Effector CD8-positive, alpha-beta T cell (primary cell): ENCODE measurements around the gene GABRG3.

Experiments
- DNase-seq: peaks from one replicate; lab custom pipeline; 2025; lab: John Stamatoyannopoulos, UW

The GABRG3 gene

DNA sequence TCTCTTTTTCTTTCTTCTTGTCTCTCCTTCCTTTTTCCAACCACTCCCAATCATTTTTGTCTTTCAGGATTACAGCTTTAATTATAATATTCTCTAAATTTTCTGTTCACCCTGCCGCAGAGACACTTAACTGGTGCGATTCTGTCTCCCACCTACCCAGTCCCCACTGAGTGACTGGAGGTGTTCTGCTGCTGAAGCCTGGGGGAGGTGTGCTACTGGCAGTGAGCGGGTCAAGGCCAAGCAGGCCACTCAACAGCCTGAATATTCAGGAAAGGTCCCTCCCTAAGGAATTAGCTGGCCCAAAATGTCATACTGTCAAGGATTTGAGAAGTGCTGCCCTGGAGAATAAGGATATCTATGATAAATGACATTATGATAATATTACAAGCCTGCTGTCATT lies 126.5 kb downstream of the GABRG3 start:
- no peak for DNase-seq

DNA sequence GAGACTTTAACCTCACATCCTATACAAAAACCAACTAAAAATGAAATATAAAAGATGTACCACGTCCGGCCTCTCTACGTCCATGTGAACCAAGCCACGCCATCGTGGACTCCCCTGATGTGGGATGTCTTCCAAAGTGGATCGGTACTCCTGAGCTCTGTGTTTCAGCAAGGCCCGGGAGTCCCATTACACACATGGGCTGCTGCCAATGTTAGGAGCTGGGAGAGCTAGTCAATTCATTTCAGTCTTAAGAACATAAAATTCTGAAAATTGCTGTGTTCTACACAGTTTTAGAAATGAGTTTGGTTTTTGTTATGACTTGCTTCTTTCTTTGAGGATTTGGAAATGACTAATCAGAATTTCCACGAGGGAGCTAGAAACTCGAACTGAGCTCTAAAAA lies 131.0 kb downstream of the GABRG3 start:
- DNase-seq = no peak

DNA sequence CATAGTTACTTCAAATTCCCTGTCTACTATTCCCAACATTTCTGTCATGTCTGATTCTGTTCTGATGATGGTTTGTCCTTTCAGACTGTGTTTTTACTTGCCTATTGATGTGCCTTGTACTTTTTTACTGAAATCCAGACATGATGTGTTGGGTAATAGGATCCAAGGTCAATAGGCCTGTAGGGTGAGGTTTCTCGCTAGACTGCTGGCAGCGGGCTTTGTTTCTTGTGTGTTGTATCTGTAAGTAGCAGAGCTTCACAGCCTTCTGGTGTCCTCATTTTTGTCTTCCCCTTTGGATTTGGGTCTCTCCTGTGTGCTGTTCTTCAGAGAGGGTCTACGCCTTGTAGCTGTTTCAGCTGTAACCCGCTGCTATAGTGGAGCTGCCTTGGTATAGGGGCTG lies 140.3 kb downstream of the GABRG3 start:
- DNase-seq = no peak

DNA sequence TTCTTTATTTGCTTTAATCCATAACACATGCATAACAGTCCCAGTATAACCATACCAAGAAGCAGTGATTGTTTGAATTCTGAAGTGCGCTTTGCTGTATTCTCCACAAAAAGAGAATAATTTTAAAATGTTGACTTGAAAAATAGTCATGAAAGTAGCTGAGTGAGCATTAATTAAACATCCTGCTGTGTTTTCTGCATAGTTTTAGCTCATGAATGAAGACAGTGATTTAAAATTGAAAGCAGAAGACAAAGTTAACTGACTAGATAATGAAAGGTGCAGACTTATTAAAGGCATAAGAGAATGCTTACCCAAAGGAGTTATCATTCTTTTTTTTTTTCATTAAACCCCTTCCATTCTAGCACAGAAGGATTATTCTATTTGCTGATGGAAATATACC lies 143.5 kb downstream of the GABRG3 start:
- DNase-seq = no peak

DNA sequence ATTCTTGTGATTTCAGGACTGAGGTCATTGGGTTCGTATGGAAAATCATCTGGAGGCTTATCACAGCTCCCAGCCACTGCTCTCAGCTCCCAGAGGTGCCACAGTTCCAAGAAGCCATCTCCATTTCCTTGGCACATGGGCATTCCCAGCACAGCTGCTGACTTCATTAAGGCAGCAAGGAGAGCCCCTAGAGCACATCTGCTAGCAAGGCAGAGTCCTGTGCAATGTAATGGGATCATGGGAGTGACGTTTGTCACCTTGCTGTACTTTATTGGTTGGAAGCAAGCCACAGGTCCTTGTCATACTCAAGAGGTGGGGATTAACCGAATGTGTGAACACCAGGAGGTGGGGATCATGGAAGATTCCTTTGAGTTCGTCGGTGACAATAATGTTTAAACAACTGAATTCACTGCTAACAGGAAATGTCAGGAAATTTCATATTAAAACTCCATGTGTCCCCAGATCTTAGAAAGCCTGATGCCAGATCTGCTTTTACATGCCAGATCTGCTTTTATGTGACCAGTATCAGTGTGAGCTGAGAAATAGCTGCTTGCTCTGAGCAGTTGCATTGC lies 148.8 kb downstream of the GABRG3 start:
- DNase-seq = no peak

DNA sequence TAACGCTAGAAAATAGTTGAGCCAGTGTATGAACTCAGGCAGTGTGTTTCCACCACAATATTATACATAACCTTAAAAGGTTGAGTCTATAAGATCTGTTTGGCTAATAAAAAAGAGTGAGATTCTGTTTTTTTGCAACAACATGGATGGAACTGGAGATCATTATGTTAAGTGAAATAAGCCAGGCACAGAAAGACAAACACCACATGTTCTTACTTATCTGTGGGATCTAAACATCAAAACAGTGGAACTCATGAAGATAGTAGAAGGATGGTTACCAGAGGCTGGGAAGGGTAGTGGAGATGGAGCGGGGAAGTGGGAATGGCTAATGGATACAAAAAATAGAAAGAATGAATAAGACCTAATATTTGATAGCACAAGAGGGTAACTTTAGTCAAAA lies 150.7 kb downstream of the GABRG3 start:
- DNase-seq = no peak

DNA sequence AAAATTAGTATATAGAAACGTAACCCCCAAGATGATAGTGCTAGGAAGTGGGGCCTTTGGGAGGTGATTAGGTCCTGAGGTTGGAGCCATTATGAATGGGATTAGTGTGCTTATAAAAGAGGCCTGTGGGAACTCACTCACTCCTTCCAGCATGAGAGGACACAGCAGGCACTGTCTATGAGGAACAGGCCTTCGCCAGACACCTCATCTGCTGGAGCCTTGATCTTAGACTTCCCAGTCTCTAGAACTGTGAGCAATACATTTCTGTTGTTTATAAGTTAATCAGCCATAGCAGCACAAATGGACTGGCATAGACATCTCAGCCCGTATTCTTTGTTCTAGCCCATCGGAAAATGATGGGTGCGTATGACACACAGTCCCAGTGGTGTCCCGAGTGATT lies 152.3 kb downstream of the GABRG3 start:
- DNase-seq = no peak

DNA sequence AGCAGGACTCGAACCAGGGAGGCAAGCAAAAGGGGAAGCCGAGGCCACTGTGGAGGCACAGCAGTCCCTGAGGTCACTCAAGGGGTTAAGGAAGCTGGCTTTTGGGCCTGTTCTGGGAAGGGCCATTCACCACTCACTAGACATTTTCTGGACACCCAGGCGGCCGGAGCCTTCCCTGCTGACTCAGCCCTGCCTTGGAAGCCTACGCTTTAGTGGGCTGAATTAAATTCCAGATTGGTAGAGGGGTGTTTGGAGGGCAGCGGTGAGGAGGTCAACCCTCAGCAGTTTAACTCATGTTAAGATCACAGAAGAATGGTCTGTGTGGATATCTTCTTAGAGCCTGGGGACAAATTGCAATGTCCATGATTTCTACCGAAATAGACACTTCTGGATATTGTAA lies 152.8 kb downstream of the GABRG3 start:
- no peak for DNase-seq

DNA sequence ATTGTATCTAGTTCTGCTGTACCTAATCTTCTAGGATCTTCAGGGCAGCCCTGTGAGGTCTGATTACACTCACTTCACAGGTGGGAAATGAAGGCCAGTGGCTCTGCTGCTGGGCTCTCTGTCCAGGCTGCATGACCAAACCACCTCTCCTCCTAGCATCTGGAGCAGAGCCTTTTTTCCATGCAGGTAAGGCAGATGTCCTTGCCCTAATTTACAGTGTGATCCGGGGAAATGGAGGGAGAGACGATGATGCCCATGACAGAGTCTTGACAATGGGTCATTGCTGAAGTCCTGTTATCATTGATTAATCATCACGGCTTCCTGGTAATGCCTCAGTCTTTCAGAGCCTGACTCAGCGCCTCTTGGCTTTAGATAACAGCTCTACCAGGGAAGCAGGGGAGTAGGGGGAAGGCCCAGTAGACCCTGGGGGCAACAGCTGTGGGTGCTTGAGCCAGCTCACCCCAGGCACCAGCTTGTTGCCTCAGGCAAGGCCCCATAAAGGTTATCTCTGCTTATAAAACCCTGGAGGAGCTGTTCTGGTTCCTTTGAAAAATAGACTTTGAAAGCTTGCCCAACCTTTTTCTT lies 153.4 kb downstream of the GABRG3 start:
- DNase-seq = no peak

DNA sequence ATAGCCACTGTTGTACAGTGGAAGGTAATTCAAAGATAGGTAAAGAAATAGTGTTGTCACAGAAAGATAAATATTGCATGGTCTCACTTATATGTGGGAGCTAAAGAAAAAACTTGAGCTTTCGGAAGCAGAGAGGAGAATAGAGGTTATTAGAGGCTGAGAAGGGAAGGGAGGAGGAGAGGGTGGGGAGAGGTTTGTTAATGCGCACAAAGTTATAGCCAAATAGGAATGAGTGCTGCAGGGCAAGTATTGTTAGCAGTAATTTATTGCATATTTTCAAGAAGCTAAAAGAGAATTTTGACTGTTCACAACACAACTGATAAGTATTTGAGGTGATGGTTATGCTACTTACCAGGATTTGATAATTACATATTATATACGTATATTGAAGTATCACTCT lies 154.2 kb downstream of the GABRG3 start:
- DNase-seq = no peak

DNA sequence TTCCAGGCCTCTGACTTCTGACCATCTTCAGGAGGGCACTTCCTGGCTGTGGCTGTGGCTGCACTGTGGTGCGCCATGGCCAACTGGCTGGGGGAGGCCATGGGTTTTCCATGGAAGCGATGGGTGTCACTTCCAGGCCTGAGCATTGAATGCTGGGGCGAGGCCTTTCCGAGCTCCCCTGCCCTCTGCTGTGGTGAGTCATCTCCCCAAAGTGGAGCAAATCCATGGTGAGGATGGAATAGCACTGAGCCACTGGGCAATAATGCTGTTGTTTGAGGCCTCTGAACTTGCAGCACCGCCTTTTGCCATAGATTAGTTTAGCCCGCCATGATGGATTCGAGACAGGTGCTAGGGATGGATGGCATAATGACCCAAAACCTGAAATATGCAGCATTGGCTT lies 155.5 kb downstream of the GABRG3 start:
- no peak for DNase-seq

DNA sequence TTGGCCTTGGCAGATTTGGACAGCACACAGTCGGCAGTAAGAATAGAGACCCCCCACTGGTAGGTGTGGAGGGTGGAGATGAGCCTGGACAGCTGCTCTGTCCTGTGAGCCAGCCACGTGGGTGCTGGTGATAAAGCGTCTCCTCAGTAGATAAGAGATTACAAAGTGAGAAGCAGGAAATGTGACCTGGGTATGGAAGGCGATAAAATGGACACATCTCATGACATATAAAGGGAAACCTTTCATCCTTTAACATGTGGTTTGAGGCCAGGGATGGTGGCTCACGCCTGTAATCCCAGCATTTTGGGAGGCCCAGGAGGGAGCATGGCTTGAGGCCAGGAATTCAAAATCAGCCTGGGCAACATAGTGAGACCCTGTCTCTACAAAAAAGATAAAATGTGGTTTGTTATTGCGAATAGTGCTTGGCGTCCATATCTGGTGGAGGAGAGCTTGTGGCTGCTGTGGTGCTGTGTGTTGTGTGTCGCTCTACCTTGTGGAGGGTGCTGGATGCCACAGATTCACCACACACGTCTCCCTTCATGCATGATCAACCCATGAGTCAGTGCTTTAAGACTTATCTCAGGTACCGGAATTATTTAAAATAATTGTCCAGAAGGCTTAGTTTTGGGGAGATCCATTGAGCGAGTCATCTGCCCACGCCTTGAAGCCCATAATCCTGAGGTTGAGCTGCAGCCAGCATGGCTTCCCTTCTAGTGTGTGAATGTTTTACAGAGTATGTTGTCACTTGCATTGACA lies 157.0 kb downstream of the GABRG3 start:
- DNase-seq = no peak

DNA sequence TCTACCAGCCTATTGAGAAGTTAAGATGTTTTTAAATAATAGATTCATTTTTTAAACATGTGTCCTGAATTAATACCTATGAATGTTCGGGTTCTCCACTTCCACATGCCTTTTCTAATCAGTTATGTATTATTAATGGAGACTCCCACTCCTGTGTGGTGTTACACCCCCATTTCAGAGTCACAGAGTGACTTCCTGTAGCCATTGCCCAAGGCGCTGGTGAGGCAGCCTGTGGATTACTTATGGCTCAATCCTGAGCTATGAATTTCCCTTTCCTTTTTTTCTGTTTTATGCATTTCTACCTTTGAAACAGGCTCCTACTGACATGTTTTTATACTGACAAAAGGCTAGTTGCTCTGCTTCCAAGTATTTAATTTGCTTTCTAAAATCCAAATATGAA lies 162.3 kb downstream of the GABRG3 start:
- no peak for DNase-seq

DNA sequence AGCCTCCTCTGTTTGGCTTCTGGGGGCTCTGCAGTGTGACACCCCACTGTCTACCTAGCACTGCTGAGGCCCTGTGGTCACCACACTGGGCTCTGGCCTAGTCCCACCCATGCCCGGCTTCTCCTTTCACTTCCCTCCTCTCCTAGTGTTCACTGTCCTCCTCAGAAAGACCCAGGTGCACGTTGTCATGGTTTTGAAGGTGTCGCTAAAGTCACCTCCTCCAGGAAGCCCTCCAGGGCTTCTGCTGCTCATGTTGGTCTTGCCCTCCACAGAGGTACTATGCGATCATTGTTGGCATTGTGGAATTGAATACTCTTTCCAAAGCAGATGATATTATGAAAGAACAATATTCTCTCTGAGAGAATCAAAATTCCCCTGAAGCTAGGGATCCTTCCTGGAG lies 163.5 kb downstream of the GABRG3 start:
- no peak for DNase-seq

DNA sequence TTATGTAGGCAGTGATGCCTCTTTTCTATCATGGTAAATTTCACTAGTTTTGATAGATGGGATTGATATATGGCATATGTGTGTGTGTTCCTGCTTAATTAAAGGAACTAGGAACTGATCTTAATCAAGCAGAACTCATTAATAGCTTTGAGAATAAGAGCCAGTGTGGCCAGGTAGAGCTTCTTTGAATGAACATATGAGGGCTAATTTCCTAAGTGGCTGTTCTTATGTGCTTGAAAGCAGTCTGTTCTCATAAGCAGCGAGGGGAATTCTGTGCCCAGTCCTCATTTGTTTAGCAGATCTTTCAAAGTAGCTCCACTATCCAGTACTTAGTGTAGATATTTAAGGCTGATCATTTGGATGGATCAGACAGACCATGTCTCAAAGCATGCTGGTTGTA lies 164.2 kb downstream of the GABRG3 start:
- no peak for DNase-seq

DNA sequence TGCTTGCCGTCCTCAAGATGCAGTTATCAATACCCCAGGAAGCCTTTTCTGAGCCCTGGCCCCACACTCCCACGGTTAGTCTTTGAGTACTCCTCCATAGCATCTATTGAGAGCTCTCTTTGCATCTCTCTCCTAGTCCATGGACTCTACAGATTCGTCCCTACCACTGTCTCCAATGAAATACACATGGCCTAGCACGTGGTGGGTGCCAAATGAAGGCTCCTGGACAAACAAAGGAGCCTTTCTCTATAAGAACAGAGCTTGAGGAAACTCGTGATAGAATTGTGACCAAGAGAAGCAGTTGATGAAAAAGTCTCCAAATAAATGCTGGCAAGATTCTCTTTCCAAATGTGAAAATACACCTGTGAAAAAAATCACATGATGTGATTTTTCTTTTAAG lies 166.1 kb downstream of the GABRG3 start:
- DNase-seq = no peak

DNA sequence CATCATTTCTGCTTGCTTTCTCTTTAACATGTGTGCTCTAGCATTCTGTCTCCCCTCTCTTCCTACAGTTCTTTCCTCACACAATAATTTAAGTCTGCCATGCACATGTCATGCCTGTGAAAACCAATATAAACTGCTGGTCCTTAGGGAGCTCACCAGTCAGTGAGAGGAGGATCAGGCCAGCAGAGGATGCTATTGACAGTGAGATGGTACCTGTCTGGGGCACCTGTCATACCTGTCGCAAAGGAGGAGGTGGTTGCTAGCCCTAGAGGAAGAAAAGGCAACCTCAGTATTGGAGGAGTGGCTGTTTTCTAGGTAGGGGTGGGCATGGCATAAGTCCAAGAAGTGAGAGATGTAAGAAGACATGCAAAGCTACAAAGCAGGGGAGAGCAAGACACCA lies 194.6 kb downstream of the GABRG3 start:
- no peak for DNase-seq

DNA sequence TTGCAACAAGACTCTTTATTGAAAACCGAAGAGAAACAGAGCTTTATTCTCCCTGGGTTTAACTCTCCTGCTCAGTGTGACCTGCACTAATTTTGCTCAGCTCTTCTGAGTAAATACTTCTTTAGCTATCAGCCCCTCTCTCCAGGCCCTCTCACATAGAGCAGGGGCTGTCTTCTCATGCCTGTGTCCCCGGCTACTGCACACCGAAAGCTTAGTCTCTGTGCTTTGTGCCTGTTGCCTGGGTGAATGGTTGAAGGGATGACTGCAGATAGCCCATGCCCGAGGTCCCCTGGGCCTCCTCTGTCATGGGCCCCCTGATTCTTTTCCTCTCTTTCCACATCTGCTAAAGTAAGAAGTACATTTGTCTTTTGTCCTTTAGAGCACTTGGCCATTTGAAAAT lies 195.9 kb downstream of the GABRG3 start:
- DNase-seq = no peak

DNA sequence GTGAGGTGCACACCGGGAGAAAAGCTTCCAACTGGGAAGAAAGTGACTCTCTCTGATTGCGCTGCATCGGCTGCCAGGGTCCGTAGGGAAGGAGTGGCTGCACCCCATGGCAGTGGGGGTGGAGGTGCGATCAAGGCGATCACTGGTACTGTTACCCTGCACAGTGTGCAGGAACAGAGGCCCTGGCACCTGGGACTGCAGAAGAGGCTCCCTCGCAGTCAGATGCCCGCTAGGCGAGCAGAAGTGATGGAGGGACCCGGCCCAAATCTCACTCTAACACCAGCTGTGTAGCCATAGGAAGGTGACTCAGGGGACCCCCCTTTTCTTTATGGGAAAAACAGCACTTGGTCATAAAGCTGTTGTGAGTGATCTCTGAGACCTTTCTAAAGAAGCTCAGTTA lies 196.8 kb downstream of the GABRG3 start:
- DNase-seq = no peak

DNA sequence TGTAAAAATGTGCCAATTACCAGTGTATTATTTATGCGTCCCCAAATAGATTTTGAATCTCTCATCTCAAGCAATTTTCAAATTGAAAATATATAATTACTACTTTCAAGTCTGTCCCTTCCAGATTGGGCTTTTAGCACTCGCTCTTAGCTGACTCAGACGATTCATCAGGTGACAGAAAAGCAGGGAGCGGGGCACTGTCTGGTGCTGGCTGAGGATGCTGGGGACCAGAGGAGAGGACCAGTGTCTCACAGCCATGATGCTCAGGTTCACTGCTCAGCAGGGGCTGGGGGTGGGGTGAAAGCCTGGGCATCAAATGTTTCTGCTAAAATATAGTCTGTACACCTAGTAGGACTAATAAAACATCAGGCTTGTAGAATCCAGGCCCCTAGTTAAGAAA lies 199.9 kb downstream of the GABRG3 start:
- no peak for DNase-seq

DNA sequence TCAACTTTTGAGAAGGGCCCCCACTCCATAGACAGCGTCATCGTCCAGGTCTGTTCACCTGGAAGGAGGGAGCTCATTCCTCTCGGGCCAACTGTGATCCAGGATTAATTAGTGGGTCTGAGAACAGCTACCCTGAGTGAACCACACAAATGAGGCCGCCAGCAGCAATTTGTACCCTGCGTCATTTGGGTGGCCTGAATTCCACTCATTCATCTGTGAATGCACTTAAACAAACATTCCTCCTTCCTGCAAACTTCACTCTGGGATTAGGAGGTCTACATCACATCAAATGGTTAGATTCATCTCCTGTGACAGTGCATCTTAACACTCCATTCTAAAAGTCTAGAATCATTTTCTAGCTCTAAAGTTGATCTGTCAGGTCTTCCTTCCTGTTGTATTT lies 201.8 kb downstream of the GABRG3 start:
- no peak for DNase-seq

DNA sequence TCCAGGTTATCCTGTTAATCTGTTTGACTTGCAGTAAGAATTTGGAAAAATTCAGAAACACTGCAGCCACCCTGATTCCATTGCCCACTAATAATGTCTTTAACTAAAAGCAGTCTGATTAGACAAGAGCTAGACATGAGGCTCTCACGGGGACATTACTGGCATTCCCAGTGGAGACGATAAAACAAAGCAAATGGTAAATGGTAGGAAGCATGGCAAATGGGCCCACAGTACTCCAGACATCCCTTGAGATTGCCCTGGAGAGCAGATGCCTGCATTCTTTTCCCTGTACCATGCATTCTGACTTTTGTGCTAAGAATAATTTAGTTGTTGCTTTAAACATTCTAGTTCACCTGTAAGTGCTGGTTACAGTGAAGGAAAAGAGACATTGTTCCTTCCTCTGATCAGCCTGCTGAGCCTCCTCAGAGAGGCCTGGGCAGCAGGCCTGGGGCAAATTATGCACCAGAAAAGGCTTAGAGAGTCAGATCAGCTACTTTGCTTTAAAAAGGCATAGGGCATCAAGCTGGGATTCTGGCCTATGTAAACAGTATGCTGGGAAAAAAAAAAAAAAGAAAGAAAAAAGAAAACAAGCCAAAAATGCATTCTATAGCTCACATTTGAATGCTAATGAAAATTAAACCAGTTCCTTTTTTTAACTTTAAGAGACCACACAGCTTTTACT lies 204.6 kb downstream of the GABRG3 start:
- DNase-seq = no peak

DNA sequence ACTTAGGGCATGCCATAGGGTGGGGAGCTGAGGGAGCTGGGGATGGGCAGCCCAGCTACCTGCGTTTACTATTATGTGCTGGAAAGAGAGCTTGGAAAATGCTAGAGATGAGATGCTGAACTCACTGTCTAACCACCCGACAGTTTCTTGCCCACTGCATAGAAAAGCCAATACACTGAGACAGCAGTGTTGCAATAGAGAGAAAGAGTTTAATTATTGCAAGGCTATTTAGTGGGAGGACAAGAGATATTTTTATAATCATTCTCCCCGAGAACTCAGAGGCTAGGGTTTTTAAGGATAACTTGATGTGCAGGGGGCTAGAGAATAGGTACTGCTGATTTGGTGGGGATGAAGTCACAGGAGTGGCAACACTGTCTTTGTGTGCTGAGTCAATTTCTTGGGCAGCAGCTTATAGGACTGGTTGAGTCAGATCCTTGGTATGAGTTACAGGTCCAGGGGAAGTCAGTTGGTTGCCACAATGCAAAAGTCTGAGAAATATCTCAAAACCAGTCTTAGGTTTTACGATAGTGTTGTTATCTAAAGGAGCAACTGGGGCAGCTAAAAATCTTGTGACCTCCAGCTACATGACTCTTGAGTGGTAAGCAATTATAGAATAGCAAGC lies 205.9 kb downstream of the GABRG3 start:
- no peak for DNase-seq
